EH (cell line): ENCODE results near the gene KLHL21.
A peak's percentile ranks its signal among the peaks of the same experiment; 100 is the strongest.
"Not testable (repeated sequence)": the region's sequence is repeated elsewhere in the genome, so short reads cannot be mapped to it uniquely, and the experiment has no call there.

Source experiments
- DNase-seq: peaks from one replicate; pipeline ENCODE4 v3.0.0-alpha.2; 2015; ENCODE audit warnings: low read depth

The KLHL21 gene

DNA sequence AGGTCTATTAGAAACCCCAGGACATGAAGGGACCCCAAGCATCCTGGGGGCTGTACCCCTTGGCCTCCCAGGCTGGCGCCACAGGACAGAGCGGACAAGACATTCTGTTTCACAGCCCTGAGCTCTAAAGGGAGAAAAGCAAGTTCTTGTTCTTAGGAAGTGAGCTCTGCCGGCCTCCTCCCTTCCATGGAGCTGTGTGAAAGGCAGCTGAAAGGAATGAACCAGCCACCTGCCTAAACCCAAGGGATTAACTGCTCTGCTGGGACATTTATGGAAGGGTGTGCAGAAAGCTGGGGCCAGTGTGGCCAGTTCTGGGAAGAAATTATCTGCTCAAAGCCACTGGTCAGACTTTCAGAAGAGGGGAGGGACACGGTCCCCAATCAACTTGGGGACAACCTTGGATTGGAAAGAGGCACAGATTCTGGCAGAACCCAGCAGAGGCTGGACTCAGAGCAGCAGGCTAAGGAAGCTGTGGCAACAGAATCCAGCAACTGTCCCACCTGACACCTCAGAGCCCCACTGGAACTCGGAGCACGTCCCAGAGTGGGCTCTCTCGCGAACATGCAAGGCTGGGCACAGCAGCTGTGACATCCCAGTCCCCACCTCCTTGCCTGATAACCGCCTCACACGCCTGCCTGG is 2.1 kb downstream of the KLHL21 start:
- DNase-seq: peak; percentile 25

DNA sequence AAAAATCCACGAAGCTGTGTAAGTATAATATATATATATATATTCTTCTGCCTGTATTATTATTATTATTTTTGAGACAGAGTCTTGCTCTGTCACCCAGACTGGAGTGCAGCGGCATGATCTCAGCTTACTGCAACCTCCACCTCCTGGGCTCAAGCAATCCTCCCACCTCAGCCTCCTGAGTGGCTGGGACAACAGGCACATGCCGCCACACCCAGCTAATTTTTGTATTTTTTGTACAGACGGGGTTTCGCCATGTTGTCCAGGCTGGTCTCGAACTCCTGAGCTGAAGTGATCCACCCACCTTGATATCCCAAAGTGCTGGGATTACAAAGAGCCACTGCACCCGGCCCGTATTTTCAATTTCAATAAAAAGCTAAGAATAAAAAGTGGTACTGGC is 2.7 kb downstream of the KLHL21 start:
- DNase-seq: not testable (repeated sequence)

DNA sequence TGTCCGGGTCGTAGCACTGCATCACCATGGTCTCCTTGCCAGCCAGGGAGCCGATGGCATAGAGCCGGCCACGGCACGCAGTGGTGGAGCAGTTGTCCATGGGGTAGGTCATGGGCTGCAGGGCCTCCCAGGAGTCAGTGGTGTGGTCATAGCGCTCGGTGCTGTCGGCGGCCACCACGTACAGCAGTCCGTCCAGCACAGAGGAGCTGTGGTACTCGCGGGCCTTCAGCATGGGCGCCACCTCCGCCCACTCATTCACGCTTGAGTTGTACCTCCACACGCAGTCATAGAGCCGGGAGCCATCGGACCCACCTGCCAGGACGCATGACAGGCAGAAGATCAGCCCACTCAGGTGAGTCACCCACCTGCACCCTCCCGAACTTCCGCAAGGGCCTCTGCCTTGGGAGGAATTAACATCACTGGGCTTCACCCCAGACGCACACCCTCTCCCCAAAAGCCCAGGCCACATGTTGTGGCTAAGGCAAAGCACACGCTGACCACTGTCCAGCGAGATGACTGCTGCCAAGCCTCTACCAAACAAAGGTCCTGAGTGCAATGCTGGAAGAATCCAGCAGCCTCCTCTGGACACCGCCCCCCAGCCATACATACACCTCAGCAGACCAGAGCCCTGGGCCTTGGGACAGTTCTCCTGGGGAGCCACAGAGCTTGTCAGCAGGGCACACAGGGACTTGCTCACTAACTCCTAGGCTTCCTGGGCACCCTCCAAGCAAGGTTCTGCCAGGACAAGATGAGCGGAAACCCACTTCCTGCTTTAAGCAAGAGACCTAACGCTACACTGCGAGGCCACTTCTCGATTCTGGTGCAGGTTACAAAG is 3.3 kb downstream of the KLHL21 start:
- peak; percentile 23 for DNase-seq

DNA sequence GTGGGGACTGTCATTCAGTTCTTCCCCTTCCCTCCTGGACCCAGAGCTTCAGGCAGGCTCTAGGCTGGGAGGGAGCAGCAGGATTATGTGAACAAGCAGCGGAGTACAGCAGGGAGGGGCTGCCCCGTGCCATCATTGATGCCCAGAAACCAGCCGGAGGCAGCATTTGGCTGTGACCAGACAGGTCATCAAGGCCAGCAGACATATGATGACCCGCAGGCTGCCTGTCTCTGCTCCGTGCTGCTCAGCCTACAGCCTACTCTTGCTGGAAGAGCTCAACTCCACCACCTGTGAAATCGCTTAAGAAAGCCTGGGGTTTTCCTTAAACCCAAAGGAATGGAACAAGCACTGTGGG is 4.9 kb downstream of the KLHL21 start:
- DNase-seq: no peak

DNA sequence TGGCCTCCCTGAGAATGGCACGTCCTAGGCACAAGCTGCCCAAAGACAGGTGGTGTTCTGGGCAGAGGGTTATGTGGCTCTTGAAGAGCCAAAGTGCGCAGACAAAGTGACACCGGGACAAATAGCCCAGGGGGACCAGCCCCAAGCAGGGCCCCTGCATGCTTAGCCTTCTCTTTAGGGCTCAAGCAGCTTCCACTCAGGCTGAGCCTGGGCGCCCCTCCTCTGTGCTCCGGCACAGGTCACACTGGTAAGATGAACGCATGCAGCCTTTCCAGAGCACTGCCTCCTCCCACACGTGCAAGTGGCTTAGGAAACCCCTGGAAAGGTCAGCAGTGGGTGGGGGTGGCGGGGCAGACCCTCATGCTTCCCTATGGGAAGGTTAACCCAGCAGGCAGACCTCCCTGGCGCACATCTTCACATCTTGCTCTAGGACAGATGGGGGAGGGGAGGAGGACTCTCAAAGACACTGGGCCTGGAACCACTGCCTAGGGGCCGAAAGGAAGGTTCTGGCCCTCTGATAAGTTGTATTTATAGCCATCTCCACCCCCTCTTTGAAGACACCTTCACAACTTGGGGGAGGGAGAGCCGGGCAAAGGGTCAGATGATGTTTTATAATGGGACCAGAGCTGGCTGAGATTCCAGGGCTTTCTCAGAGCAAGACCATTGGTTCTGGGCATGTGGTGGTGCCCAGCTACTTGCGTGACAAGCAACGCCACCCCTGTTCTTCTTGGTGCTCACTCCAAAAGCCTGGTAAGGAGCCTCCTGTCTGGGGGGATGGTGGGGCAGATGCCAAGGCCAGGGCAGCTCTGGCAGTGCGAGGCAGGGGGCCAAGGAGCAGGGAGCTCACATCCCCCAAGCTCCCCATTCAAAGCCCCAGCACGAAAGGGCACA is 5.5 kb downstream of the KLHL21 start:
- DNase-seq: no peak

DNA sequence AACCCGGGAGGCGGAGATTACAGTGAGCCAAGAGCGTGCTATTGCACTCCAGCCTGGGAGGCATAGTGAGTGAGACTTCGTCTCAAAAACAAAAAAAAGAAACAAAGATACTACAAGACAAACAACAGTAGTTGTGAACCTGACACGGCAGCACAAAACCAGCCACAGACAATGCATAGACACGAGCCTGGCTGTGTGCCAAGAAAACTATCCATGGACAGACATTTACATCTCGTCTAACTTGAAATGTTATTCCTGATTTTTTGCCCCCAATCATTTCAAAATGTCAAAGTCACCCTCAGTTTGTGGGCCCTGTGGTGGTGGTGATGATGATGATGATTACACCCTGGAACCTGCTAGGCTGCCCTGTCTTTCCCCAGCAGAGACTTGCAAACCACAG is 6.3 kb downstream of the KLHL21 start:
- DNase-seq: no peak

DNA sequence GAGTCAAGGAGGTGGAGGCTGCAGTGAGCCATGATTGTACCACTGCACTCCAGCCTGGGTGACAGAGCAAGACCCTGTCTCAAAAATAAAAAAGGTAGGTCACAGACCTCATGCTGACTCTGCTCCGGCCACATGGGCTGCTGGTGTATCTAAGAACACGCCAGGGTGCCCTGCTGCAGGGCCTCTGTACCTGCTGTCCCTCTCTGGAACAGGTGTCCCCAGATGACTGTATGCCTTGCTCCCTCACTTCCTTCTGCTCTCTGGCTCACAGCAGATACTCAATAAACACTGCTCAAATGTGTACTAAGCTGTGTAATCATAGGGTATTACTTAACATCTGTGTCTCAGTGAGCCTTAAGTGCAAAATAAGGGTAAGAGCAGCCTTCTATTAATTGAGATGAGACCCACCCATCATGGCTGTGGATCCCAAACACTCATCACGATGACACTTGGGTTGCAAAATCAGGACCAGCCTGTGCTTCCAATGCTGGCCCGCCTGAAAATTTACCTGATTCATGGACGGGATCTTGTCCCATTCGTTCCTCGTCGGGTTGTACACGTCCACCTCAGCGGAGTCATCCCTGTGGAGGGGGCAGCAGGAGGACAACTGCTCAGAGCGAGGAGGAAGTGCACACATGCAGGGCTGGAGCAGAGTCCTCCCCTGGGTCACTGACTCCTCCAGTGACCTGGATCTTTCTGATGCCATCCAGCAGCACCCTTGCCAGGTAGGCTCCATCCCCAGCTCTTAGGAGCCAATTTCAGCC is 7.5 kb downstream of the KLHL21 start:
- no peak for DNase-seq

DNA sequence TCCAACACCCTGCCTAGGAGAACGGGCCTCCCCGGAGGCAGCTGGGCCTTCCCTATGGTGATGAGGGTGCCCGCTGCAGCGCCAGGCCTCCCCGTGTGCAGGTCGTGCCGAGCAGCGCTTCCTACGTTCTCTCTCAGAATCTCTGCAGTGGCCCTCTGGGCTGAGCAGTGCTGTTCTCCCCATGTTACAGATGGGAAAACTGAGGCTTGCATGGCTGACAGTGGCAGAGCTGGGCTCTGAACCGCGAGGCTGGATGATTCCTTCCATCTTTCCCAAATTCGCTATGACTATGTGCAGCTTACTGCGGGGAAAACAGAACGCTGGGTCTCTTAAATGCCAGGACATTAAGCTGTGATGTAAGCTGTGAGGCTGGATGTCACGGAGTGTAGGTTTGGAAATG is 8.9 kb downstream of the KLHL21 start:
- DNase-seq: no peak

DNA sequence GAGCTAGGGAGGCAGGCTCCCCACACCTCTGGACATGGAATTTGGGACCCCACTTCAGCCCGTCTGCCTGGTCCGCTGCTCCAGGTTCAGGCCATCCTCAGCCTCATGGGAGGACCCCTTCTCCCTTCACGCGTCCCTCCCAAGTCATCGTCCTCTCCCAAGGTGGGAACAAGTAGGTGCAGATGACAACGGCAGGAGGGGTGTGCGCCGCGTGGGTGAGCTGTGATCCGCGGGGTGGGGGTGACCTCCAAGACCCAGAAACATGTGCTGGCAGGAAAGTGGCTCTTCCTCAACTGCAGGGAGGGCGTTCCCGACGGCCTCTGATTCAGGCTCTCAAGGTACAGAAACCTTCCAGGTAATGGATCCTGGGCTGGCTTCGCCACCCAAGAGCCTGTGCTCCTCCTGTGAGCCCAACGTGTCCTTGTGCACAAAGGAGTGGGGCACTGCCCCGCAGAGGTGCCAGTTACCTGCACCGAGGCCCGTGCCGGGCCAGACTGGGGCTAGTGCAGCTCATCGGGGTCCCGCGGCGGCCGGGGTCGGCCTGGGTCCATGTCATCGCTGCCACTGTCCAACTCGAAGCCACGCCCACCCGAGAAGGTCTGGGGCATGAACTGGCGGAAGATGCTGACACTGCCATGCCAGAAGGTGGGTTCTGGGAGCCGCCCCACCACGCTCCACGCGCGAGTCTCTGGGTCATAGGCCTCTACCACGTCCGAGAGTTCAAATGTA is 9.6 kb downstream of the KLHL21 start:
- DNase-seq: no peak

DNA sequence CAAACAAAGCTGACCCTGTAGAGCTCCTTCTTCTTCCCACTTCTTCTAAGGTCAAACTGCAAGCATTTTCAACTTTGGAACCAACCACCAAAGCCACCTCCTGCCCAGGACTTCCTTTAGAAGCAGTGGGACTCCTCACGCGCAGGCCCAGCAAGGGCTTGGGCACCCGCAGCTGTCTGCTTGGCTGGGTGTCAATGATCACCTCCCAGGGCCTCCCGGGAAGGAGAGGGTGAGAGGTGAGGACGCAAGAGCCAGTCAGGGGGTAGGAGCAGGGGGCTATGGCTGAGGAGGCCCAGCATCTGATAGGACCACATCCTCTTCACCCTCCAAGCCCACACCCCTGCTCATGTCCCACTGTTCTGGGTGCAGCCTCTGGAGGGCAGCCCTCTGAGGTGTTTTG is 10.2 kb downstream of the KLHL21 start:
- DNase-seq: no peak

DNA sequence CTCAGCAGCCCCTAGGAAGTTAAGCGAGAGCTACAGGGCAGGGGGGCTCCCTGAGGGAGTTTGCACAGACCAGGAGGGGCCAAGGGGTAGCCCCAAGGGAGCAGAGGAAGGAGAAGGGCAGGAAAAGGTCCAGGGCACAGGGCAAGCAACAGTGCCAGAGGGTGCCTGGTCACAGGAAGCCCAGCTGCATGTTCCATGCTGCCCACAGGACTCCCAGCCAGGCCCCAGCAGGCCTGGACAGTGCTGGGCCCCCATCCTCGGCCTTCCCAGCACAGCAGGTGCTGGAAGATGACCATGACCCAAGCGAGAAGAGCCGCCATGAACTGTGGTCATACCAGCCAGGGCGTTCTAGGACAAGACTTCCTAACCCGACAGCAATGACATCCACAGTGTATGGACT is 11.0 kb downstream of the KLHL21 start:
- DNase-seq: no peak

DNA sequence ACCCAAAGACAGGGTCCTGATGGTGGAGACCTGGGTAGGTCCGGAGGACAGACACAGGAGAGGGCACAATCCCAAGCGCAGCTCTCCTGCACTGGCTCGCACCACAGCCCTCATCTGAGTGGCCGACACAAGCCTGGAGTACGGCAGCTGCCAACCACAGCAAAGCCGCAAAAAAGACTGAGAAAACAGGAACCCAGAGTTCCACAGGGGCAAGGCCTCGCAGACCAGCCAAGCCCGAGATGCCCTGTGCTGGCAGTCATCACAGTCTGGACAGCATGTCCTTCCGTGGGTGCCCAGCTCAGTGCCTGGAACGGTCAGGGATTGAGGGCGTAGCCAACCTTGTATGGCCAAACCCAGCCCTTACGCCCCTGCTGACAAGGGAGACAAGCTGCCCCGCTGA is 11.4 kb downstream of the KLHL21 start:
- no peak for DNase-seq

DNA sequence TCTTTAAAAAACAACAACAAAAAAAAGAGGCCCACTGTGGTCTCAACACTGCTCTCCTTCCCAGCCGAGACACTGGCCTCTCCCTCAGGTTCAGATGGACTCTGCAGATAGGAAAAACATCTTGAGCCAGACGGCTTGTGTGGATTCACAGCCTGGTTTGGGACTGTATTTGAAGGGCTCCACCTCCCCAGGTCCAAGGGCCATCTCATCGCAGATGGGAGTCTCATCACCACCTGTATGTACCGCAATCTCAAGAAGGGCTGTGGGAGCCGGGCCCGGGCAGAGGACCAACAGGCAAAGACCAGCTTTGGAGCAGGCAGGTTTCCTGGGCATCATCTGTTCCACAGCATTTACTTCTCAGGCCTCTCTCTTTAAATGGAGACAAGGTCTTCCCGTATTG is 12.6 kb downstream of the KLHL21 start:
- no peak for DNase-seq

DNA sequence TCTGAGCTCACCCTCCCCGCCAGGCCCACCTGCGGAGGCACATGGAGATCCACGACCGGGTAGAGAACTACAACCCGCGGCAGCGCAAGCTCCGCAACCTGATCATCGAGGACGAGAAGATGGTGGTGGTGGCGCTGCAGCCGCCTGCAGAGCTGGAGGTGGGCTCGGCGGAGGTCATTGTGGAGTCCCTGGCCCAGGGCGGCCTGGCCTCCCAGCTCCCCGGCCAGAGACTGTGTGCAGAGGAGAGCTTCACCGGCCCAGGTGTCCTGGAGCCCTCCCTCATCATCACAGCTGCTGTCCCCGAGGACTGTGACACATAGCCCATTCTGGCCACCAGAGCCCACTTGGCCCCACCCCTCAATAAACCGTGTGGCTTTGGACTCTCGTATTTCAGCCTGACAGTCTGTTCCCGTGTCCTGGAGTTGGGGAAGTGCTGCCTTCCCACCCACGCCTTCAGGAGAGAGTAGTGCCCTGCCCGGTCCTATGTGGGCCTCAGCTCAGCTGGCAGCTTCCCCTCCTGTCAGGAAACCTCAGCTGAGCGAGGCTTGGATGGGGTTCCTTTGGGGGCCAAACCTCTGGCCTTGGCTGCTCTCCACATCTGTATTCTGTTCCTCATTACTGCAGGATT is 13.7 kb downstream of the KLHL21 start:
- no peak for DNase-seq

DNA sequence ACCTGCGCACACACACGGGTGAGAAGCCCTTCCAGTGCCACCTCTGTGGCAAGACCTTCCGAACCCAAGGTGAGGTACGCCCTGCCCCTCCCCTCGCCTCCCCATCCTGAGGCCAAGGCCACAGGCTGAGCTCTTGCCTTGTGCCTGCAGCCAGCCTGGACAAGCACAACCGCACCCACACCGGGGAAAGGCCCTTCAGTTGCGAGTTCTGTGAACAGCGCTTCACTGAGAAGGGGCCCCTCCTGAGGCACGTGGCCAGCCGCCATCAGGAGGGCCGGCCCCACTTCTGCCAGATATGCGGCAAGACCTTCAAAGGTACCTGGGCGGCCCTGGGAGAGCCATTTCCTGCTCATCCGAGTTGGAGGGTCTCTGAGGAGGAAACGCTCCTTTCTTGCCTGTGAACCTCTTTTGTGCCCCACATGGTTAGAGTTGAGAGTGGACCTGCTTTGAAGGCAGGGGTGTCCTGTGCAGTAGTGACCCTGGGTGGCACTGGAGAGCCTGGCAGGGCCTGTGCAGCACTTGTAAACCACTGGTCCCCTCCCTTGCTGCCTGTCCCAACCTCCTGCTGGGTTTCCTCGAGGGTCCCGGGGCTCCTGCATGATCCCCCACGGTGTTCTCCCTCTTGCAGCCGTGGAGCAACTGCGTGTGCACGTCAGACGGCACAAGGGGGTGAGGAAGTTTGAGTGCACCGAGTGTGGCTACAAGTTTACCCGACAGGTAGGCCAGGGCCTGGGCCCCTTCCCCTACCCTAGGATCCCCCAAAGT is 14.4 kb downstream of the KLHL21 start:
- no peak for DNase-seq

DNA sequence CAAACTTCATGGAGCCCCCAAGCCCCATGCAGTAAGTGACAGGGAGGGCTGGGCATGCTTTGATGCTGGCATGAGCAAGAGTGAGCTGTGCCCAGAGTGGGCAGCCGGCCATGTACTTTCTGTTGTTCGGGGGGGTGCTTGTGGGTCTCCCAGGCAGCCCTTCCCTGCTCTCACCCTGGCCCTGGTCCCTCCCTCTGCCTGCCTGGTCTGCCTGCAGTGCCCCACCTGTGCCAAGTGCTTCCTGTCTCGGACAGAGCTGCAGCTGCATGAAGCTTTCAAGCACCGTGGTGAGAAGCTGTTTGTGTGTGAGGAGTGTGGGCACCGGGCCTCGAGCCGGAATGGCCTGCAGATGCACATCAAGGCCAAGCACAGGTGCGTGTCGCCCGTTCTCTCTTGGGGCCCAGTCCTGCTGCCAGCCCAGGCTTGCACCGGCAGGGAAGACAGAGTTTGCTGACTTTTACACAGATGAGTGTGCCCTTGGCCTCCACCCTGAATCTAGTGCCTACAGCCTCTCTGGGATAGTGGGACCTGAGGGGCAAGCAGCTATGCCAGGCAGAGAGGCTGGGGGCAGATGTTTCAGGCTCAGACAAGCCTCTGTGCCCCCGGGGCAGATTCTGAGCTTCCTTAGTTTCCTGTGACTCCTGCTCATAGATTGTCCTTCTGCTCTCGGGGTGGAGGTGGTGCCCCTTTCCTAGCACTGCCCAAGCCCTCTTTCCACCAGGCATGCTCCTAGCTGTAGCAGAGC is 15.2 kb downstream of the KLHL21 start:
- DNase-seq: no peak

DNA sequence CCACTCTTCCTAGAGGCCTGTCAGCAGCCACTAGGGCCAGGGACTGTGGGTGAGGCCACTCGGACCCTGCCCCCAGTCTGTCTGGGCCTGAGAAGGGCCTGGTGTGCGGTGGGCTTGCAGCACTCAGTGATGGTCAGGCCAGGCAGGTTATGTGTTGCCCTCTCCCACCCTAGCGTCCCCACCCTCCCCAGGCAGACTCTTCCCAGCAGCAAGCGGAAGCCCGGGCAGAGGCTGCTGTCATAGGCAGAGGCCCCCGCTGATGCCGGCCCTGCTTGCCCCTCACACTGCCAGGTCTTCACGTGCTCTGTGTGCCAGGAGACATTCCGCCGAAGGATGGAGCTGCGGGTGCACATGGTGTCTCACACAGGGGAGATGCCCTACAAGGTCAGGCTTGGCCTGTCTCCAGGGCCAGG is 16.3 kb downstream of the KLHL21 start:
- DNase-seq: no peak

DNA sequence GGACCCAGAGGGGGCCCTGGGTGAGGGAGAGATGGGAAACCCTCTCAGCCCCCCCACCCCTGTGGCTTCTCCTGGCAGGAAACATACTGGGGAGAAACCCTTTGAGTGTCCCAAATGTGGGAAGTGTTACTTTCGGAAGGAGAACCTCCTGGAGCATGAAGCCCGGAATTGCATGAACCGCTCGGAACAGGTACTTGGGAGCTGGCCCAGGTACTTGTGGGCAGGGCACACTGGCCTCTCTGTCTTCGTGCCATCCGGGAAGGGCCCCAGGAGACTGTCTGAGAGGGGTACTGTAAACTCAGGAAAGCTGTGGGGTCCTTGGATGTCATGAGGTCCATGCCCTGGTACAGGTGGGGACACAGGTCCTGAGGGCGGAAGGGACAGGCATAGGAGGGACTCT is 16.8 kb downstream of the KLHL21 start:
- DNase-seq: no peak

DNA sequence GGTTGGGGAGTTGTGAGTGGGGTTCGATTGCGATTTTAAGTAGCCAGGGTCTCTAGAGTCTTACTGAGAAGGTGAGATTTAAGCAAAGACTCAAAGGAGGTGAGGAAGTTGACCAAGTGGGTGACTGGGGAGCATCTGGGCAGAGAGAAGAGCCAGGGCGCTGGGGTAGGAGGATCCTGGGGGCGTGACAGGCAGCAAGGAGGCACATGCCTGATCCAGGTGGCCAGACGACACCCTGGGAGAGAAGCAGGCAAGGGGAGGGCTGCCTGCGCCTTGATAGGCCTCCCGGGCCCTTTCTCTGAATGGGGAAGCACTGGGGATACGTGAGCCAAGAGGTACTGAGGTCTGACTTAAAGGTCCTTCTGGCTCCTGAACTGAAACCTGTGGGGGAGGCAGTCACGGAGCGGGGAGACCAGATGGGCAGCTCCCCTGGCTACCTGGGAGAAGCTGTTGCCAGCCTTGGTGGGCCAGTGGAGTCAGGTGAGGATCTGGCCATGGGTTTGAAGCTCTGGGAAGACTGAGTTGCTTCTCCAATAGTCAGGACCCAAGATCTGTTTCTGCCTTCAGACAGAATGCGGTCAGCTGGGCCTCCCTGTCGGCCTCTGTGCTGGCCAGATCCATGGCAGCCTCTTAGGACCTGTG is 17.5 kb downstream of the KLHL21 start:
- DNase-seq: no peak
